Endodermal cell (in vitro differentiated cells): ENCODE measurements around the gene ZFP57. TPM values are rescaled to one million over a fixed set of nuclear protein-coding genes. Genes with fewer than 3 reads are reported as not detected.
A peak's percentile ranks its signal among the peaks of the same experiment; 100 is the strongest.
"Not testable (repeated sequence)": the region's sequence is repeated elsewhere in the genome, so short reads cannot be mapped to it uniquely, and the experiment has no call there.

Source experiments
- DNase-seq: peaks from one replicate; pipeline ENCODE4 v3.0.0-alpha.2; 2017
- H3K27ac ChIP-seq: 2 replicates; pipeline ENCODE4 v1.5.1; 2013; ENCODE audit warnings: mild to moderate bottlenecking, low read depth, low read length, moderate library complexity
- H3K27me3 ChIP-seq: 2 replicates; pipeline ENCODE4 v1.6.1; 2013; ENCODE audit warnings: mild to moderate bottlenecking, low read length, moderate library complexity; ENCODE audit not compliant: insufficient read depth, control insufficient read depth, poor library complexity, severe bottlenecking
- H3K36me3 ChIP-seq: 2 replicates; pipeline ENCODE4 v1.7.0; 2013; ENCODE audit warnings: mild to moderate bottlenecking, low read length, moderate library complexity; ENCODE audit not compliant: control insufficient read depth, insufficient read depth
- H3K4me1 ChIP-seq: one replicate; pipeline ENCODE4 v1.7.0; 2013; ENCODE audit warnings: low read length; ENCODE audit not compliant: control insufficient read depth, insufficient read depth
- H3K4me3 ChIP-seq: 2 replicates; pipeline ENCODE4 v1.5.1; 2013; ENCODE audit warnings: mild to moderate bottlenecking, low read length, moderate library complexity
- H3K9ac ChIP-seq: 2 replicates; pipeline ENCODE4 v1.6.1; 2013; ENCODE audit warnings: mild to moderate bottlenecking, low read length, moderate library complexity; ENCODE audit not compliant: poor library complexity, severe bottlenecking; ENCODE audit errors: extremely low read depth
- H3K9me3 ChIP-seq: 2 replicates; pipeline ENCODE4 v1.6.1; 2013; ENCODE audit warnings: mild to moderate bottlenecking, low read length, moderate library complexity; ENCODE audit not compliant: control insufficient read depth
- H3K27ac Mint-ChIP-seq: 2 replicates; pipeline ENCODE4 v1.8.0; 2020; ENCODE audit warnings: mixed read lengths
- H3K27me3 Mint-ChIP-seq: 2 replicates; pipeline ENCODE4 v1.8.0; 2021; ENCODE audit warnings: mild to moderate bottlenecking, mixed read lengths; ENCODE audit not compliant: insufficient read depth
- H3K36me3 Mint-ChIP-seq: 2 replicates; pipeline ENCODE4 v1.8.0; 2020; ENCODE audit warnings: low read depth, mixed read lengths
- H3K4me1 Mint-ChIP-seq: 2 replicates; pipeline ENCODE4 v1.8.0; 2020; ENCODE audit warnings: mixed read lengths
- H3K4me3 Mint-ChIP-seq: 2 replicates; pipeline ENCODE4 v1.8.0; 2020; ENCODE audit warnings: mild to moderate bottlenecking, moderate library complexity, mixed read lengths
- H3K9me3 Mint-ChIP-seq: 2 replicates; pipeline ENCODE4 v1.8.0; 2020; ENCODE audit warnings: mild to moderate bottlenecking, mixed read lengths
- WGBS, 2 experiments: methylation state at CpG; one replicate each; pipeline versions ENCODE4 v1.1.5 to v1.1.7; 2013; ENCODE audit warnings: missing lambda C conversion rate in 2 of 2, mixed read lengths in 1 of 2; ENCODE audit not compliant: insufficient coverage in 1 of 2, insufficient read length in 1 of 2; 5-methylcytosine and 5-hydroxymethylcytosine counted together
- total RNA-seq, 2 donors: library from RNA; stranded (reverse); fragmentation: NEBNext Ultra II Directional in 1 of 2; extraction: Animal tissue kit (Norgen Biotek cat#: 25700) in 1 of 2; gene quantifications; 2 replicates in 1 of 2; 3 replicates in 1 of 2; pipeline ENCODE4 v1.2.1, GENCODE V29; 2021
- TF ChIP-seq, protein P1 (sequence below): fragments of 200-600 bp; sonication (generic); conservative IDR thresholded peaks from 2 replicates; pipeline ENCODE4 v1.5.0; 2021; ENCODE audit warnings: antibody characterized with exemption, mild to moderate bottlenecking

The ZFP57 gene
- total RNA-seq, 2 donors from 2014 or later, result 0.24 to 0.59 TPM

DNA sequence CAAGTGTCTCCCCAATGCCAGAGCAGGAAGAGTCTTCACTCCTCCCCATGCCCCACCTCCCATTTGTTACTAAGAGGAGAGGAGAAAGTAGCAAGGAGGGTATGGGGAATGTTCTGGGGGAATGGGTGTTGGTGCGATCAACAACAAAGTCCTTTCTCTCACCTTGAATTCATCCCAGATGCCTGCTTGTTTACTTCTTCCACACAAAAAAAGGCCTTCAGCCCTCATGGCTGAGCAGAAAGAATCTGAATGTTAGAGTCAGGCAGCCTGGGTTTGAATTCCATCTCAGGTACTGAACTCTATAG, 14.2 kb downstream of the ZFP57 start:
- Histone ChIP-seq H3K9ac (no peak overlapping the region), H3K9me3 (no peaks in the 10 kb centered on the region), H3K4me1 (no peaks in the 10 kb centered on the region), H3K27me3 (no peaks in the 10 kb centered on the region), H3K27ac (no peak overlapping the region), H3K4me3 (no peak overlapping the region), H3K36me3 (no peaks in the 10 kb centered on the region)
- WGBS, 2 experiments, result 50% methylated on average over 1 of the region's 1 CpG; no CpG with 5 or more reads in 1 of the 2 experiments
- peaks cover 36% of the 10 kb centered on the region for H3K4me1 Mint-ChIP-seq
- TF ChIP-seq, protein P1, sequence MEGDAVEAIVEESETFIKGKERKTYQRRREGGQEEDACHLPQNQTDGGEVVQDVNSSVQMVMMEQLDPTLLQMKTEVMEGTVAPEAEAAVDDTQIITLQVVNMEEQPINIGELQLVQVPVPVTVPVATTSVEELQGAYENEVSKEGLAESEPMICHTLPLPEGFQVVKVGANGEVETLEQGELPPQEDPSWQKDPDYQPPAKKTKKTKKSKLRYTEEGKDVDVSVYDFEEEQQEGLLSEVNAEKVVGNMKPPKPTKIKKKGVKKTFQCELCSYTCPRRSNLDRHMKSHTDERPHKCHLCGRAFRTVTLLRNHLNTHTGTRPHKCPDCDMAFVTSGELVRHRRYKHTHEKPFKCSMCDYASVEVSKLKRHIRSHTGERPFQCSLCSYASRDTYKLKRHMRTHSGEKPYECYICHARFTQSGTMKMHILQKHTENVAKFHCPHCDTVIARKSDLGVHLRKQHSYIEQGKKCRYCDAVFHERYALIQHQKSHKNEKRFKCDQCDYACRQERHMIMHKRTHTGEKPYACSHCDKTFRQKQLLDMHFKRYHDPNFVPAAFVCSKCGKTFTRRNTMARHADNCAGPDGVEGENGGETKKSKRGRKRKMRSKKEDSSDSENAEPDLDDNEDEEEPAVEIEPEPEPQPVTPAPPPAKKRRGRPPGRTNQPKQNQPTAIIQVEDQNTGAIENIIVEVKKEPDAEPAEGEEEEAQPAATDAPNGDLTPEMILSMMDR, result no peak
- H3K27ac Mint-ChIP-seq, result peak overlapping the region; percentile 85
- H3K9me3 Mint-ChIP-seq, result no peaks in the 10 kb centered on the region
- H3K4me3 Mint-ChIP-seq, result no peak overlapping the region
- peaks cover 5% of the 10 kb centered on the region for H3K27me3 Mint-ChIP-seq
- peak; percentile 80 for DNase-seq
- H3K36me3 Mint-ChIP-seq, result no peaks in the 10 kb centered on the region

DNA sequence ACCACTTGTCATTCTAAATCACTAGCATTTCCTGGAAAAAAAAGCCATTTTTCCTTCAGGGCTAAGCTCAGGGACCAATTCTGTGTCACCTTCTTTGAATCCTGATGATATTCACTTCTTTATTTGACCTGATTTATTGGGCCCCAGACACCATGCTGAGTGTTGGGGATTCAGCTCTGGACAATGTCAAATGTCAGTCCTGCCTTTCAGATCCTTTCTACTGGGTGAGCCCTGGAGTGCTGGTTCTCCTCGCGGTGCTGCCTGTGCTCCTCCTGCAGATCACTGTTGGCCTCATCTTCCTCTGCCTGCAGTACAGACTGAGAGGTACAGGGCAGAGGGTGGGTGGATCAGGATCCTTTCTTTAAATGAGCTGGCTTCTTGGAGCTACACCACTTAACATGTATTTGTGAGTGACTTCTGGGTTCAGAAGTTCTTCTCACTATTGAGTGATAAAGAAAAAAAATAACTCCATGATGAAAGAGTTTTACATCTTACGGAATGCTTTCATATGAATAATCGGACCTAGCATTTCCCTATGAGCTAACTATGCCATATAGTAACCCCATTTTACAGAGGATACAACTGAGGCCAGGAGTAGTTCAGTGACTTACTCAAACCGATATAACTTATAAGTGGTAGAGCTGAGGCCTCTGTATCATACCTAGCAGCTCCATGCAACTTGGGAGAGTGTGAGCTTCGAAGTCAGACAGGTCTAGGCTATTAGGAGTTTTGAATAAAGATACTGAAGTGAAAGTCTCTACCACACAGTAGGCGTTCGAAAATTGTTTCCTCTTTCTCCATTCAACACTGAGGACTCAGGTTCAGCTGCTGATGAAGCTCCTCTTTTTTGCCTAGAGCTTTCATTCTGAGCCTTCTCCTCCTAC, 14.8 kb downstream of the ZFP57 start:
- H3K36me3 ChIP-seq, result no peaks in the 10 kb centered on the region
- H3K9ac ChIP-seq, result no peak overlapping the region
- H3K4me1 ChIP-seq, result no peaks in the 10 kb centered on the region
- Mint-ChIP-seq H3K27me3 (peaks cover 5% of the 10 kb centered on the region), H3K4me3 (no peak overlapping the region), H3K36me3 (no peaks in the 10 kb centered on the region), H3K4me1 (peaks cover 38% of the 10 kb centered on the region), H3K9me3 (no peaks in the 10 kb centered on the region), H3K27ac (peak overlapping the region; percentile 85)
- H3K4me3 ChIP-seq, result no peak overlapping the region
- TF ChIP-seq, protein P1, result no peak
- H3K9me3 ChIP-seq, result no peaks in the 10 kb centered on the region
- DNase-seq, result peak; percentile 73
- H3K27ac ChIP-seq, result no peak overlapping the region
- WGBS, 2 experiments, result 60 to 63% methylated on average over 8 of the region's 8 CpGs
- H3K27me3 ChIP-seq, result no peaks in the 10 kb centered on the region

DNA sequence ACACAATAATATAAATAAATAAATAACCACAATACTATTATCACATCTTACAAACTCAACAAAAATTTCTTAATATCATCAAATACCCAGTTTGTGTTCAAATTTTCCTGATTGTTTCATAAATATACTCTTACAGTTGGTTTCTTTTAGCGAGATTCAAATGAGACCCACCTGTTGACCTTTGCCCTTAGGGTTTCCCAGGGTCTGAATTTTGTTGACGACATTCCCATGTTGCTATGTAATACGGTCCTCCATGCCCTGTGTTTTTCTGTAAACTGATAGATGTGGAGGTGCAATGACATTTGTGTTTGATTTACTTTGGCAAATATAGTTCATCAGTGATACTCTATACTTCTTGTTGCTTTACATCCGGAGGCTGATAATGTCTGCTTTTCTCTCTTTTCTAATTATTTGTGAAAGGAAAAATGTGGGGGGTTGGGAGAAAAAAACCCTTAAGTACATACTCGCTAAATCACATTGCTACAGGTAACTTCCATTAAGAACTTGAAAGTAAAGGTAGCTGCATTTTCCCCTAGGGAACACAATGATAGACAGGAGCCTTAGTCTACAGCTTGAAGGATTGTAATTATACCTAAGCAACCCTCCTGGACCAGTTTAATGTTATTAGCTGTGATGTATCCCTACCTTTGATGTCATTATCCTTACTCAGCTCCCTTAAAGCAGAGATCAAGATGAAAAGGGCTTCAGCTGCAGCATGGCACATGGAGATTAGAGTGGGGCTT, 17.5 kb downstream of the ZFP57 start:
- Histone ChIP-seq H3K9ac (no peak overlapping the region), H3K27me3 (peaks cover 15% of the 10 kb centered on the region), H3K27ac (no peak overlapping the region), H3K9me3 (no peaks in the 10 kb centered on the region), H3K4me3 (no peak overlapping the region), H3K4me1 (no peaks in the 10 kb centered on the region), H3K36me3 (no peaks in the 10 kb centered on the region)
- Mint-ChIP-seq H3K27me3 (peaks cover 16% of the 10 kb centered on the region), H3K9me3 (no peaks in the 10 kb centered on the region), H3K4me3 (no peak overlapping the region), H3K4me1 (peaks cover 41% of the 10 kb centered on the region), H3K36me3 (no peaks in the 10 kb centered on the region), H3K27ac (peak overlapping the region; percentile 48)
- 83% methylated on average over 2 to 5 of the region's 5 CpGs for WGBS, 2 experiments
- DNase-seq, result no peak
- TF ChIP-seq, protein P1, result no peak

DNA sequence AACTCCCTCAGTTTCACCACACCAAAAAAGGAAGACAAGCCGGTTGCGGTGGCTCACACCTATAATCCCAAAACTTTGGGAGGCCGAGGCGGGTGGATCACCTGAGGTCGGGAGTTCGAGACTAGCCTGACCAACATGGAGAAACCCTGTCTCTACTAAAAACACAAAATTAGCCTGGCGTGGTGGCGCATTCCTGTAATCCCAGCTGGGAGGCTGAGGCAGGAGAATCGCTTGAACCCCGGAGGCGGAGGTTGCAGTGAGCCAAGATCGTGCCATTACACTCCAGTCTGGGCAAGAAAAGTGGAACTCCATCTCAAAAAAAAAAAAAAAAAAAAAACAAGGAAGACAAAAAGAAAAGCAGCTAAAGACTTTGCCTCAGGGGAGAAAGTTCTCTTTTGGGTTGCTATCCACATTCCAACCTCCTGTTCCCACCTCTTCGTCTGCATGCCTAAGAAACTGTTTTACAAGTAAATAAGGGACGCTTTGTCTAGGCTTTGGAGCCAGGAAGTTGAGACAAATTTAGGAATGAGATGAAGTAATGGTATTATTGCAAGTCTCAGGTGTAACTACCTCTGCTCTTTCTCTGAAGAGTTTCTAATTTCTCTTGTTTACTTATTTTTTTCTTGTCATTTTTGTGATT, 19.3 kb downstream of the ZFP57 start:
- WGBS, 2 experiments, result 22 to 51% methylated on average over 4 to 14 of the region's 14 CpGs
- not testable (repeated sequence) for H3K36me3 ChIP-seq, H3K36me3 Mint-ChIP-seq, H3K9me3 Mint-ChIP-seq, DNase-seq, H3K27ac ChIP-seq, H3K9ac ChIP-seq, H3K4me1 ChIP-seq, H3K4me3 Mint-ChIP-seq, H3K4me3 ChIP-seq, H3K9me3 ChIP-seq
- peaks cover 32% of the 10 kb centered on the region for H3K27me3 ChIP-seq
- peaks cover 29% of the 10 kb centered on the region for H3K27me3 Mint-ChIP-seq
- peaks cover 26% of the 10 kb centered on the region for H3K4me1 Mint-ChIP-seq
- H3K27ac Mint-ChIP-seq, result peak overlapping the region; percentile 93
